SK-N-SH treated with all-trans-retinoic acid at 6 μM for 48 hours (cell line): Measurements from ENCODE around the gene MCM7.

Experiments used
- ATAC-seq: fragments of 200-7000 bp; cut with Tn5 transposase; 3 replicates; pipeline ENCODE4 v1.9.1; 2020; ENCODE audit warnings: mild to moderate bottlenecking, moderate library complexity
- ARNTL ChIP-seq: fragments of 450-650 bp; formaldehyde crosslinking; IDR thresholded peaks from 2 replicates; pipeline ENCODE4 v1.5.0; 2020; ENCODE audit warnings: low read depth, mild to moderate bottlenecking, moderate library complexity, borderline replicate concordance
- BACH2 ChIP-seq: fragments of 250-450 bp; sonication (Bioruptor Pico); IDR thresholded peaks from 2 replicates; pipeline ENCODE4 v1.9.0; 2021; ENCODE audit warnings: mild to moderate bottlenecking, borderline replicate concordance
- CREB5 ChIP-seq: fragments of 250-450 bp; sonication (Bioruptor Pico); IDR thresholded peaks from 2 replicates; pipeline ENCODE4 v1.5.1; 2020; ENCODE audit warnings: low read depth, mild to moderate bottlenecking, moderate library complexity
- CSRNP3 ChIP-seq: fragments of 250-450 bp; sonication (Bioruptor Pico); IDR thresholded peaks from 2 replicates; pipeline ENCODE4 v1.5.1; 2021; ENCODE audit warnings: mild to moderate bottlenecking, moderate library complexity
- ESRRG ChIP-seq: fragments of 250-450 bp; sonication (Bioruptor Pico); IDR thresholded peaks from 2 replicates; pipeline ENCODE4 v1.6.1; 2021; ENCODE audit warnings: mild to moderate bottlenecking
- GLIS3 ChIP-seq: fragments of 250-450 bp; sonication (Bioruptor Pico); IDR thresholded peaks from 2 replicates; pipeline ENCODE4 v1.5.0; 2020; ENCODE audit warnings: mild to moderate bottlenecking, moderate library complexity
- ISL1 ChIP-seq: fragments of 250-450 bp; sonication (Bioruptor Pico); IDR thresholded peaks from 2 replicates; pipeline ENCODE4 v2.1.2; 2022; ENCODE audit warnings: mild to moderate bottlenecking, moderate library complexity
- PATZ1 ChIP-seq: fragments of 250-450 bp; sonication (Bioruptor Pico); IDR thresholded peaks from 2 replicates; pipeline ENCODE4 v1.8.0; 2020; ENCODE audit warnings: mild to moderate bottlenecking, moderate library complexity, borderline replicate concordance
- POU6F1 ChIP-seq: fragments of 250-450 bp; sonication (Bioruptor Pico); IDR thresholded peaks from 2 replicates; pipeline ENCODE4 v1.8.0; 2021; ENCODE audit warnings: low read depth, mild to moderate bottlenecking, moderate library complexity, borderline replicate concordance
- PPARA ChIP-seq: fragments of 250-450 bp; sonication (Bioruptor Pico); IDR thresholded peaks from 2 replicates; pipeline ENCODE4 v1.5.0; 2020; ENCODE audit warnings: mild to moderate bottlenecking, borderline replicate concordance
- SNAI2 ChIP-seq: fragments of 250-450 bp; sonication (Bioruptor Pico); IDR thresholded peaks from 2 replicates; pipeline ENCODE4 v1.5.0; 2020; ENCODE audit warnings: mild to moderate bottlenecking, moderate library complexity
- TCF4 ChIP-seq: fragments of 250-450 bp; sonication (Bioruptor Pico); IDR thresholded peaks from 2 replicates; pipeline ENCODE4 v1.8.0; 2021; ENCODE audit warnings: mild to moderate bottlenecking, moderate library complexity, borderline replicate concordance
- TOX ChIP-seq: fragments of 250-450 bp; sonication (Bioruptor Pico); IDR thresholded peaks from 2 replicates; pipeline ENCODE4 v1.8.0; 2021; ENCODE audit warnings: mild to moderate bottlenecking, moderate library complexity, borderline replicate concordance
- TSHZ2 ChIP-seq: fragments of 250-450 bp; sonication (Bioruptor Pico); IDR thresholded peaks from 2 replicates; pipeline ENCODE4 v1.5.0; 2020; ENCODE audit warnings: mild to moderate bottlenecking, moderate library complexity
- ZFP3 ChIP-seq: fragments of 250-450 bp; sonication (Bioruptor Pico); IDR thresholded peaks from 2 replicates; pipeline ENCODE4 v1.5.0; 2020; ENCODE audit warnings: mild to moderate bottlenecking, moderate library complexity
- ZFP30 ChIP-seq: fragments of 450-650 bp; formaldehyde crosslinking; IDR thresholded peaks from 2 replicates; pipeline ENCODE4 v1.5.0; 2022; ENCODE audit warnings: mild to moderate bottlenecking, moderate library complexity
- ZNF565 ChIP-seq: fragments of 450-650 bp; formaldehyde crosslinking; conservative IDR thresholded peaks from 2 replicates; pipeline ENCODE4 v1.5.0; 2020; ENCODE audit warnings: low read depth, mild to moderate bottlenecking, moderate library complexity
- ZNF70 ChIP-seq: fragments of 450-650 bp; formaldehyde crosslinking; IDR thresholded peaks from 2 replicates; pipeline ENCODE4 v1.5.0; 2020; ENCODE audit warnings: mild to moderate bottlenecking, moderate library complexity
- ZNF8 ChIP-seq: fragments of 450-650 bp; formaldehyde crosslinking; IDR thresholded peaks from 2 replicates; pipeline ENCODE4 v1.5.0; 2020; ENCODE audit warnings: mild to moderate bottlenecking, moderate library complexity

MCM7 gene

GRCh38 chr7:100102950-100103840, 2.0 kb upstream of the MCM7 start:
- no peak; the same call in 2 of the 3 replicates for ATAC-seq
- no peak for TF ChIP-seq ZFP30
- no peak for TF ChIP-seq TOX (CRISPR knock-in tag)
- no peak for TF ChIP-seq ARNTL (CRISPR knock-in tag)
- TF ChIP-seq TCF4 (CRISPR knock-in tag), result no peak
- no peak for TF ChIP-seq CREB5 (CRISPR knock-in tag)
- no peak for TF ChIP-seq TSHZ2
- no peak for TF ChIP-seq ZNF8 (CRISPR knock-in tag)
- no peak for TF ChIP-seq ESRRG (CRISPR knock-in tag)
- TF ChIP-seq BACH2 (CRISPR knock-in tag), result no peak
- no peak for TF ChIP-seq ISL1 (CRISPR knock-in tag)
- no peak for TF ChIP-seq GLIS3 (CRISPR knock-in tag)
- no peak for TF ChIP-seq ZNF565 (CRISPR knock-in tag)
- no peak for TF ChIP-seq PPARA (CRISPR knock-in tag)
- TF ChIP-seq SNAI2 (CRISPR knock-in tag), result no peak
- no peak for TF ChIP-seq PATZ1
- no peak for TF ChIP-seq ZNF70 (CRISPR knock-in tag)
- TF ChIP-seq ZFP3 (CRISPR knock-in tag), result no peak
- TF ChIP-seq, all 23 proteins: peak for 0

- ATAC-seq, result peak; percentile 84
- no peak for TF ChIP-seq GLIS3 (CRISPR knock-in tag)
- TF ChIP-seq PPARA (CRISPR knock-in tag), result no peak
- TF ChIP-seq ARNTL (CRISPR knock-in tag), result no peak
- TF ChIP-seq ISL1 (CRISPR knock-in tag), result no peak
- peak; percentile 46; the same call in 1 of the 2 replicates for TF ChIP-seq ZFP3 (CRISPR knock-in tag)
- no peak for TF ChIP-seq ZNF565 (CRISPR knock-in tag)
- TF ChIP-seq ZFP30, result no peak
- TF ChIP-seq POU6F1 (CRISPR knock-in tag), result peak; percentile 98
- 0 out of 2 replicates have a peak, but pooled peaks have one; percentile 42 for TF ChIP-seq CSRNP3 (CRISPR knock-in tag)
- peak; percentile 92 for TF ChIP-seq PATZ1
- 0 out of 2 replicates have a peak, but pooled peaks have one; percentile 47 for TF ChIP-seq TCF4 (CRISPR knock-in tag)
- TF ChIP-seq TOX (CRISPR knock-in tag), result no peak
- TF ChIP-seq, all 23 proteins: peak for 5
These were observed 679 bp downstream of the MCM7 start for GRCh38 chr7:100100420-100101015.
